DND-41 (cell line): ENCODE data around the gene OR51E2.

Source experiments
- ATAC-seq: fragments of 200-7000 bp; cut with Tn5 transposase; 3 replicates; pipeline ENCODE4 v1.9.1; 2021; ENCODE audit warnings: low read depth; ENCODE audit not compliant: insufficient read depth
- DNase-seq: peaks from one replicate; pipeline ENCODE4 v3.0.0-alpha.2; 2020
- H2AFZ ChIP-seq: 2 replicates; pipeline ENCODE4 v1.6.0; 2012; ENCODE audit warnings: low read depth, low read length
- H3K27ac ChIP-seq: 2 replicates; pipeline ENCODE4 v1.5.1; 2012; ENCODE audit warnings: low read length, inconsistent platforms
- H3K27me3 ChIP-seq: fragments of 200-600 bp; sonication (generic); 2 replicates; pipeline ENCODE4 v1.6.0; 2012; ENCODE audit warnings: low read length, mild to moderate bottlenecking, inconsistent platforms; ENCODE audit not compliant: insufficient read depth, poor library complexity
- H3K36me3 ChIP-seq: 2 replicates; pipeline ENCODE4 v1.5.1; 2012; ENCODE audit warnings: low read length, inconsistent platforms; ENCODE audit not compliant: insufficient read depth
- H3K4me1 ChIP-seq: 2 replicates; pipeline ENCODE4 v1.5.1; 2012; ENCODE audit warnings: mild to moderate bottlenecking, low read length; ENCODE audit not compliant: insufficient read depth
- H3K4me2 ChIP-seq: 2 replicates; pipeline ENCODE4 v1.6.0; 2012; ENCODE audit warnings: mild to moderate bottlenecking, moderate library complexity, low read length, inconsistent platforms; ENCODE audit not compliant: insufficient read depth
- H3K4me3 ChIP-seq, 2 experiments: fragments of 200-600 bp in 1 of 2; shearing (Covaris generic) in 1 of 2; 2 replicates each; pipeline ENCODE4 v1.5.1; 2012 to 2016; ENCODE audit warnings: inconsistent platforms in 2 of 2, low read length in 2 of 2, mild to moderate bottlenecking in 2 of 2, low read depth in 1 of 2, moderate library complexity in 1 of 2
- H3K79me2 ChIP-seq: 2 replicates; pipeline ENCODE4 v1.6.0; 2012; ENCODE audit warnings: low read length, inconsistent platforms; ENCODE audit not compliant: insufficient read depth
- H3K9ac ChIP-seq: 2 replicates; pipeline ENCODE4 v1.6.0; 2012; ENCODE audit warnings: low read depth, mild to moderate bottlenecking, inconsistent platforms, low read length, moderate library complexity
- H3K9me3 ChIP-seq: 2 replicates; pipeline ENCODE4 v1.5.1; 2012; ENCODE audit warnings: low read length, moderate library complexity, mild to moderate bottlenecking, inconsistent platforms; ENCODE audit not compliant: insufficient read depth, severe bottlenecking
- H4K20me1 ChIP-seq: 2 replicates; pipeline ENCODE4 v1.6.0; 2012; ENCODE audit warnings: low read length; ENCODE audit not compliant: insufficient read depth
- CTCF ChIP-seq: IDR thresholded peaks from 2 replicates; pipeline ENCODE4 v1.5.1; 2012; ENCODE audit warnings: borderline replicate concordance, low read length, moderate library complexity, mild to moderate bottlenecking; ENCODE audit not compliant: poor library complexity, severe bottlenecking; ENCODE audit errors: extremely low read depth
- EZH2 ChIP-seq: IDR thresholded peaks from 3 replicates; pipeline ENCODE4 v1.6.1; 2012; ENCODE audit warnings: borderline replicate concordance, low read depth, mild to moderate bottlenecking, moderate library complexity, low read length, inconsistent platforms; ENCODE audit not compliant: severe bottlenecking

Gene OR51E2

GRCh38 chr11:4699697-4700435, 2.2 kb upstream of the OR51E2 start:
- H3K27me3 ChIP-seq: peaks cover 5% of the 10 kb centered on the region
- H3K9ac ChIP-seq: no peak overlapping the region
- H3K79me2 ChIP-seq: no peaks in the 10 kb centered on the region
- no peaks in the 10 kb centered on the region for H4K20me1 ChIP-seq
- H3K4me2 ChIP-seq: no peak overlapping the region
- H3K4me3 ChIP-seq: no peak overlapping the region
- no peak for ATAC-seq
- H3K4me1 ChIP-seq: no peaks in the 10 kb centered on the region
- no peaks in the 10 kb centered on the region for H3K36me3 ChIP-seq
- DNase-seq: no peak
- TF ChIP-seq CTCF (no peak), EZH2 (no peak)
- no peak overlapping the region for H2AFZ ChIP-seq
- no peak overlapping the region for H3K27ac ChIP-seq
- no peaks in the 10 kb centered on the region for H3K9me3 ChIP-seq

DNA sequence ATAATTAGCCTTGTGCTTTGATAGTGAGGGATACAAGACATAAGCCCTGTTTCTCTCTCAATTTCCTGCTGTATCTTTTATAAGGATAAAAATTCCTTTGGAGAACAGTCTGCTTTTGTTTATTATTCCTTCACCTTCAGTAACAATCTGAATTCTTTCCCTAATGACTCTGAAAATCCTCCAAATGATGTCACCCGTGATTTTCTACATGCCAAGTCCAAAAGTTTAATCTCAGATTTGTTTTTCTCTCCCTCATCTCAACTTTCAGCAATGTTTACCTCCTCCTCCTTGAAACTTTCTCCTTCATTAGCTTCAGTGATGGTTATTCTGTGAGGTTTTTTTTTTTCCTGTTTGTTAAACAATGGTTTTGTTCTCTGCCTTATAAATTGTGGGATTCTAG, 2.2 kb downstream of the OR51E2 start:
- Histone ChIP-seq H3K27me3 (peaks cover 9% of the 10 kb centered on the region), H4K20me1 (no peaks in the 10 kb centered on the region), H2AFZ (no peak overlapping the region), H3K9ac (no peak overlapping the region), H3K4me3 (no peak overlapping the region), H3K4me2 (no peak overlapping the region), H3K4me1 (no peaks in the 10 kb centered on the region), H3K27ac (no peak overlapping the region), H3K9me3 (no peaks in the 10 kb centered on the region), H3K36me3 (no peaks in the 10 kb centered on the region), H3K79me2 (no peaks in the 10 kb centered on the region)
- no peak for DNase-seq
- TF ChIP-seq EZH2: no peak
- no peak for TF ChIP-seq CTCF
- ATAC-seq: no peak

GRCh38 chr11:4684631-4685285, 12.9 kb downstream of the OR51E2 start:
- DNase-seq: no peak

More at GRCh38 chr11:4684631-4685285, 12.9 kb downstream of the OR51E2 start:
- H3K36me3 ChIP-seq: no peaks in the 10 kb centered on the region
- H3K9ac ChIP-seq: no peak overlapping the region
- peaks cover 4% of the 10 kb centered on the region for H3K27me3 ChIP-seq
- H3K4me3 ChIP-seq: no peak overlapping the region
- H2AFZ ChIP-seq: no peak overlapping the region
- H3K27ac ChIP-seq: no peak overlapping the region
- TF ChIP-seq EZH2 (no peak), CTCF (no peak)
- no peaks in the 10 kb centered on the region for H3K9me3 ChIP-seq
- no peak for ATAC-seq
- no peak overlapping the region for H3K4me2 ChIP-seq
- no peaks in the 10 kb centered on the region for H3K4me1 ChIP-seq
- H3K79me2 ChIP-seq: no peaks in the 10 kb centered on the region
- H4K20me1 ChIP-seq: no peaks in the 10 kb centered on the region
